HG03565 (cell line): Measurements from ENCODE around the gene PRKAG2.
"Not testable (repeated sequence)": the region's sequence is repeated elsewhere in the genome, so short reads cannot be mapped to it uniquely, and the experiment has no call there.

Source experiments
- ATAC-seq: cut with Tn5 transposase; IDR thresholded peaks from one replicate; pipeline ENCODE4 v1.9.1; 2021; ENCODE audit warnings: mild to moderate bottlenecking, moderate library complexity; ENCODE audit not compliant: unreplicated experiment

The PRKAG2 gene

GRCh38 chr7:151541709-151542499 lies 335.0 kb downstream of the PRKAG2 start:
- no peak for ATAC-seq

GRCh38 chr7:151540146-151540545 lies 336.8 kb downstream of the PRKAG2 start:
- ATAC-seq, result no peak

- no peak for ATAC-seq
Measured at GRCh38 chr7:151539088-151539671, 337.7 kb downstream of the PRKAG2 start.

- ATAC-seq, result no peak
Measured at GRCh38 chr7:151537818-151538561, 338.9 kb downstream of the PRKAG2 start.

- ATAC-seq, result not testable (repeated sequence)
Measured at GRCh38 chr7:151536178-151536577, 340.7 kb downstream of the PRKAG2 start.

- ATAC-seq, result no peak
Measured at GRCh38 chr7:151529842-151530241, 347.1 kb downstream of the PRKAG2 start.

GRCh38 chr7:151524845-151525244 lies 352.1 kb downstream of the PRKAG2 start:
- ATAC-seq, result no peak

GRCh38 chr7:151524331-151524730 lies 352.6 kb downstream of the PRKAG2 start:
- ATAC-seq, result no peak

GRCh38 chr7:151520419-151521261 lies 356.3 kb downstream of the PRKAG2 start:
- no peak for ATAC-seq

- ATAC-seq, result peak; percentile 61
Measured at GRCh38 chr7:151519765-151520418, 357.0 kb downstream of the PRKAG2 start, which contains the start of gene RHEB. Gene RHEB, minus strand, starts transcription at chr7:151519895. Its CDS starts 384 bp downstream, at chr7:151519511.

- ATAC-seq, result peak; percentile 34
Measured at GRCh38 chr7:151518947-151519764, 357.8 kb downstream of the PRKAG2 start.

GRCh38 chr7:151518105-151518946 lies 358.6 kb downstream of the PRKAG2 start:
- ATAC-seq, result no peak

GRCh38 chr7:151517601-151518104 lies 359.3 kb downstream of the PRKAG2 start:
- ATAC-seq, result no peak

GRCh38 chr7:151515276-151515565 lies 361.7 kb downstream of the PRKAG2 start:
- ATAC-seq, result no peak

GRCh38 chr7:151514461-151515275 lies 362.2 kb downstream of the PRKAG2 start:
- no peak for ATAC-seq

- ATAC-seq, result no peak
Measured at GRCh38 chr7:151513133-151513532, 363.8 kb downstream of the PRKAG2 start.

GRCh38 chr7:151512353-151512752 lies 364.6 kb downstream of the PRKAG2 start:
- ATAC-seq, result no peak

- no peak for ATAC-seq
Measured at GRCh38 chr7:151511946-151512345, 365.0 kb downstream of the PRKAG2 start.
